Epithelial cell of prostate (primary cell): ENCODE measurements around the gene MMP26.
"Not testable (repeated sequence)": the region's sequence is repeated elsewhere in the genome, so short reads cannot be mapped to it uniquely, and the experiment has no call there.

Source experiments
- DNase-seq: peaks from one replicate; pipeline ENCODE4 v3.0.0-alpha.2; 2011; ENCODE audit warnings: low read depth, low spot score
- H3K27ac ChIP-seq: fragments of 450-650 bp; 2 replicates; pipeline ENCODE4 v1.5.1; 2017; ENCODE audit warnings: mild to moderate bottlenecking

Gene MMP26

DNA sequence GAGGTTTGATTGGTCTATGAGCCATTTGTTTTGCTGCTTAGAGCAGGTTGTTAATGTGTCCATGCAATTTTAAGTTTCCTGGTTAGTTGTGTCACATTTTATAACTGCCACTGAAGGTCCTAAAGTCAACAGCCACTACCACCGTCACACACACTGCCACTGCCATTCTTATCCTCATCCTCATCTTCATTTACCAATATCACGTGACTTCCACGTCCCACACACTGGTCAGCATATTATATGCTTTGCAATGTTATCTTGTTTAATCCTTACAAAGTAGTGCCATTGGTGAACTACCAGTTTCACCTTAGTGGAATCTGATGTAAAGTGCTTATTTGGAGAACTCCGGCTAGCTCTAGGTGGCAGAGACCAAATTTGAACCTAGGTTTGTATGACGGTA, 9.7 kb downstream of the MMP26 start:
- DNase-seq, result no peak

DNA sequence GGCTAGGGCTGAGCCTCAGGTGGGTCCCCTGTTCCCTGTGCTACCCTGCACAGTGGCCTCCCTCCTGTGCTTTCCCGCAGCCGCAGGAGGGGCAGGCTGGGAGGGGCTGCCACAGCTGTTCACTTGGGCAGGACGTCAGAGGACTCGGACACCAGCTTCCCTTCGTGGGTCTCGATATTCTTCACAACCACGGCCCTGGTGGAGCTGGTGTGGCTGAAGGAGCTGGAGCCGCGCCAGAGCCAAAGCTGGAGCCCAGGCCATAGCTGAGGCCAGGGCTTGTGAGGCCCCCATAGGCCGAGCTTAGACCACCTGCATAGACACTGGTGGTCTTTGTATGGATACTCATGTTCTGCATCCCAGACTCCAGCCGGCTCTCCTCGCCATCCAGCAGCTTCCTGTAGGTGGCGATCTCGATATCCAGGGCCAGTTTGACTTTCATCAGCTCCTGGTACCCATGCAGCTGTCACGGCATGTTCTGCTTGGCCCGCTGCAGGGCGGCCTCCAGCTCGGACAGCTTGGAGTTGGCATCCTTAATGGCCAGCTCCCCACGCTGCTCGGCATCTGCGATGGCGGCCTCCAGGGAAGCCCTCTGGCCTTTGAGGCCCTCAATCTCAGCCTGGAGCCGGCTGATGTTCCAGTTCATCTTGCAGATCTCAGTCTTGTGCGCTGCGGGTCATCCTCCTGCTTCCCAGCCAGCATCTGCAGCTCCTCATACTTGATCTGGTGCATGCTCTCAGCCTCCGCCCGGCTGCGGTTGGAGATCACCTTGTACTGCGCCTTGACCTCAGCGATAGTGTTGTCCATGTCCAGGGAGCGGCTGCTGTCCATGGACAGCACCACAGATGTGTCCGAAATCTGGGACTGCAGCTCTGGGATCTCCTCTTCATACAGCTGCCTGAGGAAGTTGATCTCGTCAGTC, 18.3 kb downstream of the MMP26 start:
- DNase-seq, result not testable (repeated sequence)

More for the DNA sequence above, 9.7 kb downstream of the MMP26 start:
- H3K27ac ChIP-seq, result no peak overlapping the region

DNA sequence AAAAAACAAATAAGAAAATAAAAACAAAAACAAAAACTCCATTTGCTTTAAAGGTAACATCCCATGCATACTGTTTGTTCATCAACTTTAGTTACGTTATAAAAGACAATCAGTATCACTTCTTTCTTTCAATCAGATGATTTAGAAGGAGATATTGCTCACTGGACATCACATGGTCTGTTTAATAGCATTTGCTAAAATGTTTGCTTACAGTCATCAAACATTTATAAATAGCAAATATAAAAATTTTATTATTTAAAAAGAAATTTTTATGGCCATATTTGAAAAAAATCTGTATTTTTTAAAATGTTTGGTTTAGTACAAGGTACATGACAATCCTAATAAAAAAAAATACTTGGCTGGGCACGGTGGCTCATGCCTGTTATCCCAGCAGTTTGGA, 22.6 kb downstream of the MMP26 start:
- DNase-seq, result no peak
- no peak overlapping the region for H3K27ac ChIP-seq

More for the DNA sequence above, 18.3 kb downstream of the MMP26 start:
- H3K27ac ChIP-seq, result not testable (repeated sequence)

DNA sequence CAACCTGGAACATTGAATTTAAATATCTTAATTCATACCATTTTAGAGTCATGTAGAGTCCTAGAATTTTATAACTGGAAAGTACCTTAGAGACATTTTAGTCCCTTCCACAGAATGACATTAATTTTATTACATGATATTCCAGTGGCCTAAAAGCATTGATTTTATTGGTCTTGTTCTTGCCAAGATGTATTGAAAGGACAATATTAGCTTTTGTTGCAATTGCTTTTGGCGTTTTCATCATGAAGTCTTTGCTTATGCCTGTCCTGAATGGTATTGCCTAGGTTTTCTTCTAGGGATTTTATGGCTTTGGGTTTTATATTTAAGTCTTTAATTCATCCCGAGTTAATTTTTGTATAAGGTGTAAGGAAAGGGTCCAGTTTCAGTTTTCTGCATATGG, 36.2 kb downstream of the MMP26 start:
- no peak for DNase-seq
- H3K27ac ChIP-seq, result no peak overlapping the region

DNA sequence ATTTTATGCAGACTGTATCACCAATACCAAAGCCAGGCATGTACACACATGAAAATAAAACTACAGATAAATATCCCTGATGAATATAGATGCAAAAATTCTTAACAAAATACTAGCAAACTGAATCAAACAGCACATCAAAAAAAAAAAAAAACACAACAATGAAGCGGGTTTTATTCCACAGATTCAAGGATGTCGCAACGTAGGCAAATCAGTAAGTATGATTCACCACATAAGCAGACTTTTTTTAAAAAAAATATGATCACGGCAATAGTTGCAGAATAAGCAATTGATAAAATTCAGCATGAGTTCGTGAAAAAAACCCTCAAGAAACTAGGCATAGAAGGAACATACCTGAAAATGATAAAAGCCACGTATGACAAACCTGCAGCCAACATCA, 43.9 kb downstream of the MMP26 start:
- DNase-seq, result no peak

DNA sequence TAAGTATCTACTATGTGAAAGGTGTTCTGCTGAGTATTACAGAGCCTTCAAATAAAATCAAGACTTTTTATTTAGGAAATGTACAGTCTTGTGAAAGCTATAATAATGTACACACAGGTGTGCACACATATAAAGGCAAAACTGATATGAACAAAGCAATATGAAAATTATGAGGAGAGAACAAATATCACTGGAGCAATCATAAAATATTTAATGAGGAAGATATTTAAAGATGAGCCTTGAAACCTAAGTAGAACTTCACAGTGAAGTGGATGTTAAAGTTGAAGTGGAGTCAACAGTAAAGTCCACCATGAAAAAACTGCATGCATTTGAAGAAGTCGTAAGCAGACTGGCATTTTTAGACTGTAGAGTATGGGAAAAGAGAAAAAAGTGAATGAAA, 46.6 kb downstream of the MMP26 start:
- no peak for DNase-seq
- H3K27ac ChIP-seq, result no peak overlapping the region

More for the DNA sequence above, 43.9 kb downstream of the MMP26 start:
- H3K27ac ChIP-seq, result no peak overlapping the region
